ENCODE measurements around the gene ZRANB1. TPM values are rescaled to one million over a fixed set of nuclear protein-coding genes. Genes with fewer than 3 reads are reported as not detected.
A peak's percentile ranks its signal among the peaks of the same experiment; 100 is the strongest.

ZRANB1 gene
- total and polyA plus RNA-seq, 2 donors (not counting 1 experiment from before 2014, with no cell fraction given), result 26.5 to 39.3 TPM

DNA sequence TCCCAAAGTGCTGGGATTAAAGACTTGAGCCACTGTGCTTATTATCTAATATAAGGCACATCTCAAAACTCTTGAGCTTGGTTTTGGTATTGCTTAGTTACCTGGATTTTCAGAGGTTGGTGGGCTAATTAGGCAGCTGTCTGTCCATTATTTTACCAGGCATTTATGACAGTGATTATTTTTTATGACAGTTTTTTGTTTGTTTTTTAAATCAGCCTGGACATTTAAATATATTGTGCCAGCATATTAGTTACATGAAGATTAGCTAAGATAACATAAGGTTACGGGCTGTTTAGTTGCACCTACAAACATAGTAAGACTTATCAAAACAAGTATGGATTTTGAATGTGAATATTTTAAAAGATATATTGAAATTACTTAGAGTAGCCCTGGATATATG, 2.6 kb upstream of the ZRANB1 start:
- H3K27ac ChIP-seq (ENCODE audit: insufficient read depth, low read length), result no peak overlapping the region
- no peak overlapping the region for H2AFZ ChIP-seq (ENCODE audit: low read length)
- TF ChIP-seq EZH2 (IDR thresholded peaks at IDR 0.05; ENCODE audit: low read length, missing control alignments) (no peak), CTCF (conservative IDR thresholded peaks at IDR 0.05 in 1 of 2, IDR thresholded peaks at IDR 0.05 in 1 of 2; ENCODE audit: low read depth in 1 of 2, low read length in 2 of 2) (no peak)
- H3K79me2 ChIP-seq (ENCODE audit: control insufficient read depth, insufficient read depth, low read length), result peaks cover 79% of the 10 kb centered on the region
- no peak overlapping the region for H3K4me2 ChIP-seq (ENCODE audit: extremely low read depth, insufficient read depth, low read length)
- no peak overlapping the region for H3K4me3 ChIP-seq (replicated peaks in 1 of 4; ENCODE audit: control extremely low read depth in 1 of 4, insufficient read depth in 1 of 4, low read depth in 3 of 4, low read length in 4 of 4)
- no peak overlapping the region for H3K9ac ChIP-seq (ENCODE audit: insufficient read depth, low read length)
- H4K20me1 ChIP-seq (ENCODE audit: control insufficient read depth, extremely low read depth, insufficient read depth, low read length), result peaks cover 4% of the 10 kb centered on the region
- peaks cover 21% of the 10 kb centered on the region for H3K4me1 ChIP-seq (ENCODE audit: control insufficient read depth, extremely low read depth, insufficient read depth, low read length)
- DNase-seq (ENCODE audit: low read depth in 2 of 2), result no peak
- no peaks in the 10 kb centered on the region for H3K27me3 ChIP-seq (ENCODE audit: control insufficient read depth, insufficient read depth, low read length)
- H3K36me3 ChIP-seq (ENCODE audit: control insufficient read depth, insufficient read depth, low read length), result peaks cover 2% of the 10 kb centered on the region
- H3K9me3 ChIP-seq (ENCODE audit: control insufficient read depth, insufficient read depth, low read depth, low read length), result no peaks in the 10 kb centered on the region

DNA sequence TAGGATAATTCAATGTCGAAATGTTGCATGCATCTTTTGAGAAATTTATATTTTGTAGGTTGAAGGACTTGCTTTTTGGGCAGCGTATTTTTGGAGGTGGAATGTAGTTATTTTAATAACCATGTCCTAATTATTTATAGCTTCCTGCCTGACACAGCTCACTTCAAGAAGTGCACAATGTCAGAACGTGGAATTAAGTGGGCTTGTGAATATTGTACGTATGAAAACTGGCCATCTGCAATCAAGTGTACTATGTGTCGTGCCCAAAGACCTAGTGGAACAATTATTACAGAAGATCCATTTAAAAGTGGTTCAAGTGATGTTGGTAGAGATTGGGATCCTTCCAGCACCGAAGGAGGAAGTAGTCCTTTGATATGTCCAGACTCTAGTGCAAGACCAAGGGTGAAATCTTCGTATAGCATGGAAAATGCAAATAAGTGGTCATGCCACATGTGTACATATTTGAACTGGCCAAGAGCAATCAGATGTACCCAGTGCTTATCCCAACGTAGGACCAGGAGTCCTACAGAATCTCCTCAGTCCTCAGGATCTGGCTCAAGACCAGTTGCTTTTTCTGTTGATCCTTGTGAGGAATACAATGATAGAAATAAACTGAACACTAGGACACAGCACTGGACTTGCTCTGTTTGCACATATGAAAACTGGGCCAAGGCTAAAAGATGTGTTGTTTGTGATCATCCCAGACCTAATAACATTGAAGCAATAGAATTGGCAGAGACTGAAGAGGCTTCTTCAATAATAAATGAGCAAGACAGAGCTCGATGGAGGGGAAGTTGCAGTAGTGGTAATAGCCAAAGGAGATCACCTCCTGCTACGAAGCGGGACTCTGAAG, 620 bp downstream of the ZRANB1 start:
- Histone ChIP-seq H3K9me3 (ENCODE audit: control insufficient read depth, insufficient read depth, low read depth, low read length) (no peaks in the 10 kb centered on the region), H3K27me3 (ENCODE audit: control insufficient read depth, insufficient read depth, low read length) (no peaks in the 10 kb centered on the region), H4K20me1 (ENCODE audit: control insufficient read depth, extremely low read depth, insufficient read depth, low read length) (peaks cover 2% of the 10 kb centered on the region), H3K27ac (ENCODE audit: insufficient read depth, low read length) (peak overlapping the region; percentile 88), H2AFZ (ENCODE audit: low read length) (no peak overlapping the region), H3K4me2 (ENCODE audit: extremely low read depth, insufficient read depth, low read length) (peak overlapping the region; percentile 58), H3K4me1 (ENCODE audit: control insufficient read depth, extremely low read depth, insufficient read depth, low read length) (peaks cover 22% of the 10 kb centered on the region), H3K4me3 (replicated peaks in 1 of 4; ENCODE audit: control extremely low read depth in 1 of 4, insufficient read depth in 1 of 4, low read depth in 3 of 4, low read length in 4 of 4) (no peak overlapping the region), H3K36me3 (ENCODE audit: control insufficient read depth, insufficient read depth, low read length) (peaks cover 2% of the 10 kb centered on the region), H3K9ac (ENCODE audit: insufficient read depth, low read length) (no peak overlapping the region), H3K79me2 (ENCODE audit: control insufficient read depth, insufficient read depth, low read length) (peaks cover 79% of the 10 kb centered on the region)
- TF ChIP-seq CTCF (conservative IDR thresholded peaks at IDR 0.05 in 1 of 2, IDR thresholded peaks at IDR 0.05 in 1 of 2; ENCODE audit: low read depth in 1 of 2, low read length in 2 of 2) (no peak), EZH2 (IDR thresholded peaks at IDR 0.05; ENCODE audit: low read length, missing control alignments) (no peak)
- DNase-seq (ENCODE audit: low read depth in 2 of 2), result no peak

GRCh38 chr10:124943301-124944092, 1.6 kb downstream of the ZRANB1 start:
- no peak for TF ChIP-seq CTCF (conservative IDR thresholded peaks at IDR 0.05 in 1 of 2, IDR thresholded peaks at IDR 0.05 in 1 of 2; ENCODE audit: low read depth in 1 of 2, low read length in 2 of 2)
- no peak for TF ChIP-seq EZH2 (IDR thresholded peaks at IDR 0.05; ENCODE audit: low read length, missing control alignments)
- H3K4me2 ChIP-seq (ENCODE audit: extremely low read depth, insufficient read depth, low read length), result peak overlapping the region; percentile 83
- H3K79me2 ChIP-seq (ENCODE audit: control insufficient read depth, insufficient read depth, low read length), result peaks cover 80% of the 10 kb centered on the region
- H3K27me3 ChIP-seq (ENCODE audit: control insufficient read depth, insufficient read depth, low read length), result no peaks in the 10 kb centered on the region
- peak; percentile 80 to 92 for DNase-seq (ENCODE audit: low read depth in 2 of 2)
- H3K27ac ChIP-seq (ENCODE audit: insufficient read depth, low read length), result peak overlapping the region; percentile 88
- H3K4me3 ChIP-seq (replicated peaks in 1 of 4; ENCODE audit: control extremely low read depth in 1 of 4, insufficient read depth in 1 of 4, low read depth in 3 of 4, low read length in 4 of 4), result no peak overlapping the region
- H3K9me3 ChIP-seq (ENCODE audit: control insufficient read depth, insufficient read depth, low read depth, low read length), result no peaks in the 10 kb centered on the region
- no peak overlapping the region for H3K9ac ChIP-seq (ENCODE audit: insufficient read depth, low read length)
- no peak overlapping the region for H2AFZ ChIP-seq (ENCODE audit: low read length)
- H4K20me1 ChIP-seq (ENCODE audit: control insufficient read depth, extremely low read depth, insufficient read depth, low read length), result peaks cover 2% of the 10 kb centered on the region
- H3K4me1 ChIP-seq (ENCODE audit: control insufficient read depth, extremely low read depth, insufficient read depth, low read length), result peaks cover 22% of the 10 kb centered on the region
- H3K36me3 ChIP-seq (ENCODE audit: control insufficient read depth, insufficient read depth, low read length), result peaks cover 2% of the 10 kb centered on the region

Data from fibroblast of lung (primary cell).